ES-I3 (cell line): ENCODE measurements around the gene EGFL7.

Experiments used
- H3K36me3 ChIP-seq: 2 replicates; pipeline ENCODE4 v1.6.1; 2013; ENCODE audit warnings: mild to moderate bottlenecking, low read length, control low read depth, moderate library complexity; ENCODE audit not compliant: insufficient read depth
- H3K4me1 ChIP-seq: 2 replicates; pipeline ENCODE4 v1.6.1; 2013; ENCODE audit warnings: mild to moderate bottlenecking, control low read depth, low read length; ENCODE audit not compliant: insufficient read depth
- H3K9ac ChIP-seq: 2 replicates; pipeline ENCODE4 v1.6.1; 2013; ENCODE audit warnings: low read depth, mild to moderate bottlenecking, low read length, moderate library complexity
- H3K9me3 ChIP-seq: 2 replicates; pipeline ENCODE4 v1.6.1; 2013; ENCODE audit warnings: mild to moderate bottlenecking, low read length, moderate library complexity; ENCODE audit not compliant: control insufficient read depth, insufficient read depth

The EGFL7 gene

GRCh38 chr9:136685790-136686533 lies 23.2 kb downstream of the EGFL7 start:
- Histone ChIP-seq H3K9me3 (no peaks in the 10 kb centered on the region), H3K36me3 (no peaks in the 10 kb centered on the region), H3K9ac (peak overlapping the region; percentile 68), H3K4me1 (peaks cover 9% of the 10 kb centered on the region; the same call in 1 of the 2 replicates)

- H3K36me3 ChIP-seq: no peaks in the 10 kb centered on the region
- peaks cover 9% of the 10 kb centered on the region; the same call in 1 of the 2 replicates for H3K4me1 ChIP-seq
- peak overlapping the region; percentile 68 for H3K9ac ChIP-seq
- no peaks in the 10 kb centered on the region for H3K9me3 ChIP-seq
Observed at GRCh38 chr9:136686534-136686793, 23.7 kb downstream of the EGFL7 start.

GRCh38 chr9:136686794-136687711 lies 24.3 kb downstream of the EGFL7 start, which contains the start of gene AGPAT2:
AGPAT2 (minus strand) TSS chr9:136687457; CDS start chr9:136687357, 100 bp downstream.
- H3K9ac ChIP-seq: peak within 1 kb of the TSS; percentile 68

GRCh38 chr9:136687721-136688223 lies 25.1 kb downstream of the EGFL7 start:
- Histone ChIP-seq H3K9ac (peak overlapping the region; percentile 45; the same call in 1 of the 2 replicates), H3K36me3 (no peaks in the 10 kb centered on the region), H3K9me3 (no peaks in the 10 kb centered on the region), H3K4me1 (peaks cover 5% of the 10 kb centered on the region; the same call in 1 of the 2 replicates)

More at GRCh38 chr9:136686794-136687711, 24.3 kb downstream of the EGFL7 start, which contains the start of gene AGPAT2:
- H3K36me3 ChIP-seq: no peaks in the 10 kb centered on the region
- peaks cover 9% of the 10 kb centered on the region; the same call in 1 of the 2 replicates for H3K4me1 ChIP-seq
- H3K9me3 ChIP-seq: no peaks in the 10 kb centered on the region

GRCh38 chr9:136688274-136689107 lies 25.8 kb downstream of the EGFL7 start:
- Histone ChIP-seq H3K9me3 (no peaks in the 10 kb centered on the region), H3K9ac (no peak overlapping the region; the same call in 1 of the 2 replicates), H3K36me3 (no peaks in the 10 kb centered on the region), H3K4me1 (peaks cover 5% of the 10 kb centered on the region; the same call in 1 of the 2 replicates)

- no peaks in the 10 kb centered on the region for H3K36me3 ChIP-seq
- H3K9ac ChIP-seq: no peak overlapping the region
- H3K9me3 ChIP-seq: no peaks in the 10 kb centered on the region
- H3K4me1 ChIP-seq: peaks cover 3% of the 10 kb centered on the region; the same call in 1 of the 2 replicates
Observed at GRCh38 chr9:136689108-136689460, 26.4 kb downstream of the EGFL7 start.

GRCh38 chr9:136690104-136690805 lies 27.5 kb downstream of the EGFL7 start:
- H3K9me3 ChIP-seq: no peaks in the 10 kb centered on the region
- H3K9ac ChIP-seq: no peak overlapping the region
- H3K4me1 ChIP-seq: peaks cover 3% of the 10 kb centered on the region; the same call in 1 of the 2 replicates
- H3K36me3 ChIP-seq: no peaks in the 10 kb centered on the region

GRCh38 chr9:136690806-136691261 lies 28.1 kb downstream of the EGFL7 start:
- no peaks in the 10 kb centered on the region for H3K9me3 ChIP-seq
- peaks cover under 1% of the 10 kb centered on the region; the same call in 1 of the 2 replicates for H3K4me1 ChIP-seq
- no peaks in the 10 kb centered on the region for H3K36me3 ChIP-seq
- no peak overlapping the region for H3K9ac ChIP-seq

GRCh38 chr9:136691316-136692184 lies 28.8 kb downstream of the EGFL7 start:
- Histone ChIP-seq H3K9me3 (no peaks in the 10 kb centered on the region), H3K9ac (no peak overlapping the region), H3K4me1 (no peaks in the 10 kb centered on the region; the same call in 1 of the 2 replicates), H3K36me3 (no peaks in the 10 kb centered on the region)

- no peak overlapping the region for H3K9ac ChIP-seq
- no peaks in the 10 kb centered on the region for H3K36me3 ChIP-seq
- no peaks in the 10 kb centered on the region; the same call in 1 of the 2 replicates for H3K4me1 ChIP-seq
- H3K9me3 ChIP-seq: no peaks in the 10 kb centered on the region
Observed at GRCh38 chr9:136692185-136693134, 29.7 kb downstream of the EGFL7 start.

- H3K9me3 ChIP-seq: no peaks in the 10 kb centered on the region
- no peak overlapping the region for H3K9ac ChIP-seq
- no peaks in the 10 kb centered on the region; the same call in 1 of the 2 replicates for H3K4me1 ChIP-seq
- H3K36me3 ChIP-seq: no peaks in the 10 kb centered on the region
Observed at GRCh38 chr9:136693135-136693489, 30.4 kb downstream of the EGFL7 start.
